Measurements from ENCODE around the gene ZNRD2.

The ZNRD2 gene

GRCh38 chr11:65538232-65538914 is 31.9 kb upstream of the ZNRD2 start:
- no peak for DNase-seq (ENCODE audit: low read depth)

- no peak for DNase-seq (ENCODE audit: low read depth)
Observed at GRCh38 chr11:65538915-65539743, 31.1 kb upstream of the ZNRD2 start.

DNA sequence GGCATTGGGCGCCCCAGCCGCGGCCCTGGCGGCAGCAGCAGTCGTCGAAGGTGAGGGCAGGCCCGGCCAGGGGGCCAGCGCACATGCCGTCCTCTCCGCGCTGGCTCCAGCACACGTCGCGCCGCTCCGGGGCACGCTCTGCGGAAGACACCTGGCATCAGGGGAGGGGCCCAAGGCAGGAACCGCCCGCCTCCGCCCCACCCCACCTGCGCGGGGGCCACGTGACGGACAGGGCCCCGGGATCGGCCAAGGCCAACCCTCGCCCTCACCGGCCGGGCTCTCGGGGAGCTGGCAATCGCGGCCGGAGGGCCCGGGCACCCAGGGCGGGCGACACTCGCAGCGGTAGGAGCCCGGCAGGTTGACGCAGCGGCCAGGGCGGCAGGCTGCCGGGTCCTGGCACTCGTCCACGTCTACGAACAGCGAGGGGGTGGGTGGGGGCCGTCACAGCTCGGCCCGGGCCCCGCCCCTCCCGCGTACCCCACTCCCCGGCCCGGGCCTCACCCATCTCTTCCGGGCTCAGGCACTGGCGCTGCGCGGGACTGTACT is 30.5 kb upstream of the ZNRD2 start:
- no peak for DNase-seq (ENCODE audit: low read depth)

GRCh38 chr11:65540290-65541092 is 29.8 kb upstream of the ZNRD2 start:
- no peak for DNase-seq (ENCODE audit: low read depth)

DNA sequence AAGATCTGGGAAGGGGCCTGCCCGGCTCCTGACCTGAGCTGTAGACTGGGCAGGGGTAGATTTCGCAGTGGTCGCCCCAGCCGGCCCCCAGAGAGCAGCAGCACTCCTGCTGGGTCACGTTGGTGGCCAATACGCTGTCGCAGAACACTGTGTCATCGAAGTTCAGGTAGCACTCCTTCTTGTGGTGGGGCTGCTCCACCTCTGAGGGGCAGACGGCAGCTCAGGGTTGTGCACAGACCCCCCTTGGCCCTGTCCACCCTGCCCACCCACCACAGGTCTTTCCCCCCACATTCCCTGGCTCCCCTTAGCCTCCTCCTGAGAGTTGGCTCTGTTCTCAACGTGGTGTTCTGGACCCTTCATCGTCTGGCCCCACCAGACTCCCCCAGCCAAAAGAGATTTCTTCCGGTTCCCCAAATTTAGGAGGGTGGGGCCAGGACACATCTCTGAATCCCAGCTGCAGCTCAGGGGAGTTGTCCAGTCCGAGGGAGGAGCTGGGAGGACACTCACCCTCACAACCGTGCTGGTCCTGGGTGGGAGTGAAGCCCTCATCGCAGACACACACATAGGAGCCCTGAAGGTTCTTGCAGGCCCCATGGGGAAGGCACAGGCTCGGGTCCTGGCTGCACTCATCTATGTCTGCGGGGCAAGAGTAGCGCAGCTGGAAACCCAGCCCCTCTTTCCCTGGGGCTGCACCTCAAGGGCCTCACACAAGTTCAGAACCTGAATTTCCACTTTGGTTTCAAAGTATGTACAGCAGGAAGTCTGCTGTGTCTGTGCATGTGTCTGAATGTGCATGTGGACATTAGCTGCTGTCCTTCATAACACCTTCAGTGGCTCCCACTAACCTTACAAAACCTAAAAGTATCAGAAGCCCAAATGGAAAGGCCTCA is 28.9 kb upstream of the ZNRD2 start:
- DNase-seq (ENCODE audit: low read depth), result no peak

GRCh38 chr11:65542738-65543390 is 27.4 kb upstream of the ZNRD2 start:
- no peak for DNase-seq (ENCODE audit: low read depth)

DNA sequence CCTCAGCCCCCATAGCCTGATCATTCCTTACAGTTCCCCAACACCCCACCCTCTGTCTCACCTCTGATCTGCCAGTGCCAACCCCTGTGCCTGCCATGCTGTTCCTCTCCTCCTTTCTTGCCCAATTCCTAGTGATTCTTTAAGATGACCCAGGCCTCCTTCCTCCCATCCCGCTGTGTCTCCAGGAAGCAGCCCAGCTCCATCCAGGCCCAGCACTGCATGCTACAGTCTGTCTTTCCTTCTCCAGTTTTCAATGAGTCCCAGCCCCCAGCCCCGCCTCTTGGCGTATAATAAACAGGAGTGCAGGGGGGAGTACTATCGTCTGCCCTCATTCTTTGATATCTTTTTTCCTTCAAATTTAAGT is 24.4 kb upstream of the ZNRD2 start:
- no peak for DNase-seq (ENCODE audit: low read depth)

GRCh38 chr11:65546217-65546958 is 23.9 kb upstream of the ZNRD2 start:
- DNase-seq (ENCODE audit: low read depth), result no peak

- DNase-seq (ENCODE audit: low read depth), result no peak
Observed at GRCh38 chr11:65547446-65548125, 22.7 kb upstream of the ZNRD2 start.

DNA sequence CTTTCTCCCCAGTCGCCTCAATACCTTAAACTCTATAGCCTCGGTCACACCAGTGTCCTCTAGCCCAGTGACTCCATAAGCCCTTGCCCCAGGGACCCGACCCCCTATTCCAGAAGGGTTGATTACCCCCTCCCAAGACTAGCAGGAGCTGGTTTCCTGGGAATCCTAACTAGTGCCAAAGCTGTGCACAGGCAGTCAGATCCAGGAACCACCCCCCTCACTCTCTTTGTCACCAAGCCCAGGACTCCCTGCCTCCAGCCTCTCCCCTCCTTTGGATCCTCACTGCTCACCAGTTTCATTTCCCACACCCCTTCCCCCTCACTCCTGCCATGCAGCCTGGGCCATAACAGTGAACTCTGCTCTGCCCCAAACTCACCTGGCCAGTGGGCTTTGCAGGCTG is 21.9 kb upstream of the ZNRD2 start:
- no peak for DNase-seq (ENCODE audit: low read depth)

DNA sequence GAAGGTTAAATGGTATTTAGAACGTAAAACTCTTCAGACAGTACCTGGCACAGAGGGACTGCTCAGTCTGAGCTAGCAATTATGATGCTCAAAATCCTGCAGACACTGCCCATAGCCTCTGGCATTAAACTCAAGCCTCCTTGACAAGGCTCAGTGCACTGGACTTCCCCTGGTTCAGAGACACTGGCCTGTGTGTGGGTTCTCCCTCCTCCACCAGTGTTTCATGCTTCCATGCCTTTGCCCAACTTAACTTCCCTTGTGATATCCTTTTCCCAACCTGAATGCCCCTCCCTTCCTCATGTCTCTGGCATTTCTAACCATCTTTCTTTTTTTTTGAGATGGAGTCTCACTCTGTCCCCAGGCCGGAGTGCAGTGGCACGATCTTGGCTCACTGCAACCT is 21.2 kb upstream of the ZNRD2 start:
- DNase-seq (ENCODE audit: low read depth), result no peak

GRCh38 chr11:65551572-65552387 is 18.5 kb upstream of the ZNRD2 start:
- DNase-seq (ENCODE audit: low read depth), result no peak

GRCh38 chr11:65552388-65552951 is 17.8 kb upstream of the ZNRD2 start:
- DNase-seq (ENCODE audit: low read depth), result no peak

- no peak for DNase-seq (ENCODE audit: low read depth)
Observed at GRCh38 chr11:65553301-65554001, 16.8 kb upstream of the ZNRD2 start.

DNA sequence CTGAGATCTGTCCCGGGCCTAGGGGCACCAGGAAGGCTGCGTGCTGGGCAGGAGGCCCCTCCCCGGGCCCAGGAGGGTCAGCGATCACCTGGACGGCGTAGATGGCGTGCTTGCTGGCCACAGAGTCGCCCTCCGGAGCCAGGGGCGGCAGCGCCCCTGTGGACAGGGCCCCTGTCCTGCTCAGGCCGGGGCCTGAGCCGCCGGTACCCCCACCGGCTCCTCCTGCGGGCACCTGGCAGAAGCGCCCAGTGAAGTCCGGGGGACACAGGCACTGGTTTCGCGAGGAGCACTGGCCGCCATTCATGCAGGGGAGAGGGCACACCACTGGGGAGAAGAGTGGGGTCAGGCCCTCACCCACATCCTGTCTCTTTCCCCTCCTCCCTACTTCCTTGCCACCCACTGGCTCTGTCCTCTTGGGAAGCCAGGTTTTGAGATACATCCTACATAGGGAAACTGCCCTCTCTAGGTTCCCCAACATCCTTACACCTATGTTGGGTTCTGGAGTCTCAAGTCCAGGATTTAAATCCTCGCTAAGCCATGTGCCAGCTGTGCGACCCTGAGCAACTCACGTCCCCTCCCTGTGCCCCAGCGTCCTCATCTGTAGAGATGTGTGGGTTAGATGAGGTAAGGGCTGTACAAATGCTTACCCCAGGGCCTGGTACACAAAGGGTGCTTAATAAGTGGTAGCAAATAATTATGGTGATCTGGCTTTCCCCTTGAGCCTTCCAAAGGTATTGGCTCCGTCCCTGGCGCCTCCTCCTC is 16.0 kb upstream of the ZNRD2 start:
- no peak for DNase-seq (ENCODE audit: low read depth)

DNA sequence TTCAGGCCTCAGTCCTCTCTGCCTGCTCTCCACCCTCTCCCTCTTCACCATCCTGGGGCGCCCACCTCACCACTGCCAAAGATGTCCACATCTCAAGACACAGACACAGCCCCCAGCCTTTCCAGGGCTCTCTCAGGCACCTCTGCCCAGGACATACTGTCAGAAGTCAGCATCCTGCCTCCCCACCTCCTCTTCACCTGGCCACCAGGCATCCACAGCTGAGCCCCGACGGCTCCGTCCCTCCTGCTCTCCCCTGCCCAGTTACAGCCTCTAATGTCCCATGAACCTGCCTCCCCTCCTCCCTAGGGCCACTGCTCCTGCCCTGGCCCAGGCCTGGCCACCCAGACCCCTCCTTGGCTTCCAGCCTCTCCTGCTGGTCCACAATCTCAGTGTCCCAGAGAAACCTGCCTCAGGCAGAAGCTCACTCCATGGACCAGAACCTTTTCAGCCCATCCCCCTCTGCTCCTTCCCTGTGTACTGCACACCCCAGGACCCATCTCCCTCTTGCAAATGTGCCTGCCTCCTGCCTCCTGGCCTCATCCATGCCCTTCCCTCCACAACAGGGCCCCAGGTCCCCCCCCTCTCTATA is 15.3 kb upstream of the ZNRD2 start:
- no peak for DNase-seq (ENCODE audit: low read depth)

All from HS-27A (cell line).